ENCODE measurements around the gene CGA. TPM values are rescaled to one million over a fixed set of nuclear protein-coding genes. Genes with fewer than 3 reads are reported as not detected.

CGA gene
- polyA plus RNA-seq, 1 donor (not counting 4 experiments of a cell fraction or from before 2014, with no cell fraction given), result not detected

- H4K20me1 ChIP-seq (ENCODE audit: control insufficient read depth, extremely low read depth, insufficient read depth, low read length), result no peaks in the 10 kb centered on the region
- H3K27me3 ChIP-seq (ENCODE audit: control insufficient read depth, extremely low read depth, insufficient read depth, low read length), result no peaks in the 10 kb centered on the region
- H3K9me1 ChIP-seq (ENCODE audit: control insufficient read depth, extremely low read depth, insufficient read depth, low read length), result no peaks in the 10 kb centered on the region
- TF ChIP-seq CTCF (optimal IDR thresholded peaks at IDR 0.05 in 1 of 3, IDR thresholded peaks at IDR 0.05 in 1 of 3, conservative IDR thresholded peaks at IDR 0.05 in 1 of 3; ENCODE audit: extremely low read depth in 1 of 3, insufficient read depth in 2 of 3, low read length in 3 of 3) (no peak), EZH2 (IDR thresholded peaks at IDR 0.05; ENCODE audit: low read length) (no peak)
- no peaks in the 10 kb centered on the region for H3K4me1 ChIP-seq (ENCODE audit: control insufficient read depth, extremely low read depth, insufficient read depth, low read length)
- dilution Hi-C loops (cut with MboI; ENCODE audit: extremely low pct_ligation_motif_present, low sequenced_read_pairs), result no loop called here
- DNase-seq (ENCODE audit: low read depth, low spot score) (no peak), FAIRE-seq (no peak)
- H3K9me3 ChIP-seq (ENCODE audit: control insufficient read depth, low read depth, low read length), result no peaks in the 10 kb centered on the region
- no peak overlapping the region for H2AFZ ChIP-seq (ENCODE audit: control insufficient read depth, low read length)
- H3K79me2 ChIP-seq (ENCODE audit: control insufficient read depth, insufficient read depth, low read length), result no peaks in the 10 kb centered on the region
- no peak overlapping the region for H3K27ac ChIP-seq (ENCODE audit: control insufficient read depth, insufficient read depth, low read length)
- no peaks in the 10 kb centered on the region for H3K36me3 ChIP-seq (ENCODE audit: control insufficient read depth in 2 of 2, extremely low read depth in 1 of 2, insufficient read depth in 2 of 2, low read length in 2 of 2)
- H3K9ac ChIP-seq (ENCODE audit: control insufficient read depth, extremely low read depth, insufficient read depth, low read length), result no peak overlapping the region
- H3K4me3 ChIP-seq (ENCODE audit: control insufficient read depth in 2 of 3, extremely low read depth in 1 of 3, insufficient read depth in 2 of 3, low read depth in 1 of 3, low read length in 3 of 3), result no peak overlapping the region
- no peak overlapping the region for H3K4me2 ChIP-seq (ENCODE audit: control insufficient read depth, extremely low read depth, insufficient read depth, low read depth, low read length)
Observed at GRCh38 chr6:87110636-87111035, 15.7 kb upstream of the CGA start.

- H3K4me1 ChIP-seq (ENCODE audit: control insufficient read depth, extremely low read depth, insufficient read depth, low read length), result no peaks in the 10 kb centered on the region
- no peaks in the 10 kb centered on the region for H3K9me1 ChIP-seq (ENCODE audit: control insufficient read depth, extremely low read depth, insufficient read depth, low read length)
- H3K9me3 ChIP-seq (ENCODE audit: control insufficient read depth, low read depth, low read length), result no peaks in the 10 kb centered on the region
- H3K27me3 ChIP-seq (ENCODE audit: control insufficient read depth, extremely low read depth, insufficient read depth, low read length), result no peaks in the 10 kb centered on the region
- H3K9ac ChIP-seq (ENCODE audit: control insufficient read depth, extremely low read depth, insufficient read depth, low read length), result no peak overlapping the region
- TF ChIP-seq CTCF (optimal IDR thresholded peaks at IDR 0.05 in 1 of 3, IDR thresholded peaks at IDR 0.05 in 1 of 3, conservative IDR thresholded peaks at IDR 0.05 in 1 of 3; ENCODE audit: extremely low read depth in 1 of 3, insufficient read depth in 2 of 3, low read length in 3 of 3) (no peak), EZH2 (IDR thresholded peaks at IDR 0.05; ENCODE audit: low read length) (no peak)
- H3K36me3 ChIP-seq (ENCODE audit: control insufficient read depth in 2 of 2, extremely low read depth in 1 of 2, insufficient read depth in 2 of 2, low read length in 2 of 2), result no peaks in the 10 kb centered on the region
- no peak for FAIRE-seq
- no peak overlapping the region for H3K4me3 ChIP-seq (ENCODE audit: control insufficient read depth in 2 of 3, extremely low read depth in 1 of 3, insufficient read depth in 2 of 3, low read depth in 1 of 3, low read length in 3 of 3)
- H3K4me2 ChIP-seq (ENCODE audit: control insufficient read depth, extremely low read depth, insufficient read depth, low read depth, low read length), result no peak overlapping the region
- H4K20me1 ChIP-seq (ENCODE audit: control insufficient read depth, extremely low read depth, insufficient read depth, low read length), result no peaks in the 10 kb centered on the region
- H3K79me2 ChIP-seq (ENCODE audit: control insufficient read depth, insufficient read depth, low read length), result no peaks in the 10 kb centered on the region
- no peak for DNase-seq (ENCODE audit: low read depth, low spot score)
- H2AFZ ChIP-seq (ENCODE audit: control insufficient read depth, low read length), result no peak overlapping the region
- H3K27ac ChIP-seq (ENCODE audit: control insufficient read depth, insufficient read depth, low read length), result no peak overlapping the region
- dilution Hi-C loops (cut with MboI; ENCODE audit: extremely low pct_ligation_motif_present, low sequenced_read_pairs), result no loop called here
Observed at GRCh38 chr6:87105823-87106222, 10.9 kb upstream of the CGA start.
